Memory B cell (primary cell): ENCODE data around the gene KRTAP1-3.
"Not testable (repeated sequence)": the region's sequence is repeated elsewhere in the genome, so short reads cannot be mapped to it uniquely, and the experiment has no call there.

ENCODE experiments used
- ATAC-seq: fragments of 150-1000 bp; cut with Tn5 transposase; 2 replicates; pipeline ENCODE4 v1.10.0; 2021; ENCODE audit warnings: low read depth, mild to moderate bottlenecking, moderate library complexity
- DNase-seq, 2 donors: peaks; one replicate each; pipeline ENCODE4 v3.0.0; 2022; ENCODE audit warnings: low spot score in 2 of 2
- H3K27ac Mint-ChIP-seq: one replicate; pipeline ENCODE4 v1.8.0; 2022; ENCODE audit warnings: mild to moderate bottlenecking, moderate library complexity, mixed read lengths
- H3K27me3 Mint-ChIP-seq: one replicate; pipeline ENCODE4 v1.8.0; 2022; ENCODE audit warnings: mixed read lengths
- H3K36me3 Mint-ChIP-seq: one replicate; pipeline ENCODE4 v1.8.0; 2022; ENCODE audit warnings: mild to moderate bottlenecking, mixed read lengths
- H3K4me1 Mint-ChIP-seq: one replicate; pipeline ENCODE4 v1.8.0; 2022; ENCODE audit warnings: mixed read lengths
- H3K4me3 Mint-ChIP-seq: one replicate; pipeline ENCODE4 v1.8.0; 2022; ENCODE audit warnings: mild to moderate bottlenecking, moderate library complexity, mixed read lengths
- H3K9me3 Mint-ChIP-seq: one replicate; pipeline ENCODE4 v1.8.0; 2022; ENCODE audit warnings: mixed read lengths

The KRTAP1-3 gene

DNA sequence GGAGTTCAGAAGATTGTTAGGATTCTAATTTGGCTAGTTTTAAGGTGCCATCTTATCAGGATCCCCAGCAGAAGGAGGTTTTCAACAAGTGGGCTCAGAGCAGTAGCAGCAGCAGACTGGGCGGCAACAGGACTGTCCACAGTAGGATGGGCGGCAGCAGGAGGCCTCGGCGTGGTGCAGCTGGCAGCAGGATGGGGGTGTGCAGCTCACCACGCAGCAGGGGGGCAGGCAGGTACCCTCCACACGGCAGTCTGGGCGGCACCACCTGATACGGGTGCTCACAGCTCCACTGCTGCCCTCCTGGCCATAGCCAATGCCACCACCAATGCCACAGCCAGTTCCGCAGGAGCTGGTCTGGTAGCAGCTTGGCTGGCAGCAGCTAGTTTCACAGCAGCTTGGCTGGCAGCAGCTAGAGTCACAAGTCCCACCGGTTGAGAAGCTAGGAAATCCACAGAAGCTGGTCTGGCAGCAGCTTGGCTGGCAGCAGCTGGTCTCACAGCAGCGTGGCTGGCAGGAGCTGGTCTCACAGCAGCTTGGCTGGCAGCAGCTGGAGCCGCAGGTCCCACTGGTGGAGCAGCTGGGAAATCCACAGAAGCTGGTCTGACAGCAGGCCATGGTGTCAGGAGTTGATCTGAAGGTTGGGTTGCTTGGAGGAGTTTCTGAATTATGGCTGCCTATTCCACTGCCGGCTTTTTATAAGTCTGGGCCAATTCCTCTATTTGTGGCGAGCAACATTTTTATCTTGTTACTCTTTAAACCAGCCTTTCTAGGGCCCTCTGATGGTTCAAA is 6.3 kb upstream of the KRTAP1-3 start, which contains the start of gene KRTAP1-1:
KRTAP1-1 (minus strand) TSS at position 668 of the 789 bp plus-strand sequence; CDS start at position 615, 53 bp downstream.
- not testable (repeated sequence) for H3K4me3 Mint-ChIP-seq, H3K27me3 Mint-ChIP-seq, H3K4me1 Mint-ChIP-seq, H3K27ac Mint-ChIP-seq, ATAC-seq, H3K36me3 Mint-ChIP-seq, H3K9me3 Mint-ChIP-seq, DNase-seq

DNA sequence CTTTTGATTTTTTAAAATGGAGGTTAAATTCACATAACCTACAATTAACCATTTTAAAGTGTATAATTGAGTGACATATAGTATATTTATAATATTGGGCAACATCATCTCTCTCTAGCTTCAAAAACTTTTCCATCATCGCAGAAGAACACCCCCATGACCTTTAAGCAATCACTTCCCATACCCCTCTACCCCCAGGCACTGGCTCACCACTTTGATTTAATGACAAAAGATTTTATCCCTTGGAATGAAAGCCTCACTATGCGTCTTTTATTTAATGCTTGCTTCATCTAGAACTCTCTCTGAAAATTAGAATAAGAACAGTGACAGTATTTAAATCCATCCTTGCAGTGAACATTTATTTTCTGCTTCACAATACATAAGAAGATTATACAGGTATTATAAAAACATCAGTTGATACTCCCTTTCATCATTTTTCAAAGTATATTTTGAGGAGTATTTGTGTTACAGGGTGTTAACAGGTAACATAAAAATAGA is 3.2 kb upstream of the KRTAP1-3 start:
- Mint-ChIP-seq H3K27ac (no peak overlapping the region), H3K4me3 (no peak overlapping the region), H3K9me3 (peaks cover 3% of the 10 kb centered on the region), H3K4me1 (no peaks in the 10 kb centered on the region), H3K27me3 (peaks cover 5% of the 10 kb centered on the region), H3K36me3 (no peaks in the 10 kb centered on the region)
- no peak for DNase-seq
- no peak for ATAC-seq

GRCh38 chr17:41029633-41030245 is 4.9 kb downstream of the KRTAP1-3 start, which contains the start of gene KRTAP1-4:
KRTAP1-4 (minus strand) TSS chr17:41030195; CDS start chr17:41030078, 117 bp downstream.
- DNase-seq (no peak), ATAC-seq (no peak)
- Mint-ChIP-seq H3K4me1 (no peaks in the 10 kb centered on the region), H3K27me3 (peaks cover 8% of the 10 kb centered on the region), H3K27ac (no peak within 1 kb of the TSS), H3K36me3 (no peaks in the 10 kb centered on the region), H3K4me3 (no peak within 1 kb of the TSS), H3K9me3 (no peaks in the 10 kb centered on the region)

GRCh38 chr17:41026715-41027471 is 7.8 kb downstream of the KRTAP1-3 start, which contains the start of gene KRTAP1-5:
KRTAP1-5 (minus strand) TSS chr17:41027208; CDS start chr17:41027155, 53 bp downstream.
- Mint-ChIP-seq H3K9me3 (peaks cover 2% of the 10 kb centered on the region), H3K27me3 (peaks cover 13% of the 10 kb centered on the region)
- DNase-seq: no peak

GRCh38 chr17:41024697-41025096 is 10.0 kb downstream of the KRTAP1-3 start:
- no peaks in the 10 kb centered on the region for H3K4me1 Mint-ChIP-seq
- peaks cover 13% of the 10 kb centered on the region for H3K27me3 Mint-ChIP-seq
- peaks cover 6% of the 10 kb centered on the region for H3K9me3 Mint-ChIP-seq

More at GRCh38 chr17:41026715-41027471, 7.8 kb downstream of the KRTAP1-3 start, which contains the start of gene KRTAP1-5:
- no peaks in the 10 kb centered on the region for H3K36me3 Mint-ChIP-seq
- no peak within 1 kb of the TSS for H3K27ac Mint-ChIP-seq
- H3K4me1 Mint-ChIP-seq: no peaks in the 10 kb centered on the region
- no peak for ATAC-seq
- no peak within 1 kb of the TSS for H3K4me3 Mint-ChIP-seq

GRCh38 chr17:41020336-41020735 is 14.3 kb downstream of the KRTAP1-3 start:
- Mint-ChIP-seq H3K36me3 (no peaks in the 10 kb centered on the region), H3K4me1 (peaks cover 2% of the 10 kb centered on the region), H3K4me3 (no peak overlapping the region), H3K27me3 (peaks cover 11% of the 10 kb centered on the region), H3K9me3 (peaks cover 6% of the 10 kb centered on the region), H3K27ac (no peak overlapping the region)
- ATAC-seq (no peak), DNase-seq (no peak)

More at GRCh38 chr17:41024697-41025096, 10.0 kb downstream of the KRTAP1-3 start:
- Mint-ChIP-seq H3K36me3 (no peaks in the 10 kb centered on the region), H3K4me3 (no peak overlapping the region), H3K27ac (no peak overlapping the region)
- DNase-seq (no peak), ATAC-seq (no peak)

DNA sequence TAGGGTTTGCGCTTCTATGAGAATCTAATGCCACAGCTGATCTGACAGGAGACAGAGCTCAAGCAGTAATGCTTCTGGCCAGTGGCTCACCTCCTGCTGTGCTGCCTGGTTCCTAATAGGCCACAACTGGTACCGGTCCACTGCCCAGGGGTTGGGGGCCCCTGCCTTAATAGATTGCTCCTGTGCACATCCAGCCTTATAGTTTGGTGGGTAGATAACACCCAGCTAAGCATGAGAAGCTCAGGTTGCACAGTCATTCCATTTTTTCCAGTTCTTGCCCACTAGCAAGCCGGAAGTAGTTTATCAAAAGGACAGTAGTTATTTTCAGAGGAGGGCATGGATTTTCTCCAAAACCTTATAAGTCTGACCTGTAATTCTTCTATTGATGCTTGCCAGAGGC is 15.3 kb downstream of the KRTAP1-3 start:
- Mint-ChIP-seq H3K4me1 (peaks cover 2% of the 10 kb centered on the region), H3K36me3 (no peaks in the 10 kb centered on the region)
- no peak for DNase-seq

DNA sequence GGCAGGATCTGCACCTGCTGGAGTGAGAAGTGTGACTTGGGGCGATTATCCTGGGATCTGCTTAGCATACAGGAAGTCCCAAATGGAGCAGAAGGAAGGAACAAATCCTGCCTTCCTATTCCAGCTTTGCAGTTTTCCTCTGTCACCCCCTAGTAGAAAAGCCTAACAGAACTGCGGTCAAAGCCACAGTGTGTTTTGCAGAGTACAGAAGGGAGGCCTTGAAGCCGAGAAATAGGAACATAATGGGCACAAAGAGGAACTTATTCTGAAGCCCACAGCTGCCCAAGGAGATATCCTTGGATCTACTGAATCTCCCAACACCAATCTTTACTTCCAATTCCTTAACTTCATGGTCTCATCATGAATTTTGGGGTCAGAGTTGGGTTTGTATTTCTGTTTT is 16.1 kb downstream of the KRTAP1-3 start:
- H3K4me3 Mint-ChIP-seq: no peak overlapping the region
- DNase-seq: no peak
- peaks cover 6% of the 10 kb centered on the region for H3K9me3 Mint-ChIP-seq
- H3K4me1 Mint-ChIP-seq: peaks cover 2% of the 10 kb centered on the region
- no peak for ATAC-seq
- no peak overlapping the region for H3K27ac Mint-ChIP-seq
- H3K36me3 Mint-ChIP-seq: no peaks in the 10 kb centered on the region
- H3K27me3 Mint-ChIP-seq: peaks cover 10% of the 10 kb centered on the region

More for the DNA sequence above, 15.3 kb downstream of the KRTAP1-3 start:
- H3K27ac Mint-ChIP-seq: no peak overlapping the region
- no peak overlapping the region for H3K4me3 Mint-ChIP-seq
- ATAC-seq: no peak
- peaks cover 10% of the 10 kb centered on the region for H3K27me3 Mint-ChIP-seq
- peaks cover 6% of the 10 kb centered on the region for H3K9me3 Mint-ChIP-seq

DNA sequence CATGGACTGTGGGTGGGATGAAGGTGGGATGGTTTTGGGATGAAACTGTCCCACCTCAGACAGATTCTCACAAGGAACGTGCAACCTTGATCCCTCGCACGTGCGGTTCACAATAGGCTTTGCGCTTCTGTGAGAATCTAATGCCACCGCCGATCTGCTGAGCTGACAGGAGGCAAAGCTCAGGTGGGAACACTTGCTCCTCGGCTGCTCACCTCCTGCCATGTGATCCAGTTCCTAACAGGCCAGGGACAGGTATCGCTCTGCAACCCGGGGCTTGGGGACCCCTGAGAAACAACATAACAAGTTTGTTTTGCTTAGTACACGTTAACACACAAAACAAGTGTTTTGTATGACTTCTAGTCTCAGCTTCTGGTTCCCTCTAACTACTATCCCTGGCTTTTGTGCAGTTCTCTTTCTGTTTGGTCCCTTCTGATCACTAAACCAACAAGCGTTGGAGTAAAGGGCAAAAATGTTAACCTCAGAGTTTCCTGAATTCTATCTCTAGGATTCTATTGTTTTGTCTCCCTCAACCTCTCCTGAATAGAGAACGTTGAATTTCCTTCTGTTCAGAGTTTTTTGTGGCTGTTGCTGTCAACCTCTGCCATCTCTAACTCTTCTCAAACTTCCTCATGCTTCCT is 18.0 kb downstream of the KRTAP1-3 start:
- H3K36me3 Mint-ChIP-seq: no peaks in the 10 kb centered on the region
- no peak overlapping the region for H3K27ac Mint-ChIP-seq
- ATAC-seq (no peak), DNase-seq (no peak)
- peaks cover 10% of the 10 kb centered on the region for H3K27me3 Mint-ChIP-seq
- peaks cover 2% of the 10 kb centered on the region for H3K4me1 Mint-ChIP-seq
- H3K4me3 Mint-ChIP-seq: no peak overlapping the region
- peaks cover 4% of the 10 kb centered on the region for H3K9me3 Mint-ChIP-seq

DNA sequence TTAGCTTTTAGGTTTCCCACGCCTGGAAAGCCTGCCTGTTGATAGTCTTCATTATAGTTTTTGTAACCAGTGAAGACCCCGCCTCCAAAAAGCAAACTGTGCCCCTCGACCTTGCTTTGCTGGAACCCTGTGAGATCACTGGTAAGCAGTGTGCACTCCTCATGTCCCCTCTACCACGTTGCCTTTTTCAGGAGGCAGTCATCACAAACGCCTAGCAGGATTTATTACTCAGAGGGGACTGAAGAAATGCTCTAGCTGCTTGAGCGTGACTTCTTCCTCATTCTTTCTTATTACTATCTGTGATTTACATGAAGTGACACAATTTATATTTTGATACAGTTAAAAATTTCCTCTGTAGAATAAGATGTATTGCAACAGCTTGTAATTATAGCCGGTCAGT is 19.2 kb downstream of the KRTAP1-3 start:
- no peak for ATAC-seq
- Mint-ChIP-seq H3K4me1 (peaks cover 2% of the 10 kb centered on the region), H3K27ac (no peak overlapping the region), H3K36me3 (no peaks in the 10 kb centered on the region), H3K27me3 (peaks cover 12% of the 10 kb centered on the region), H3K4me3 (no peak overlapping the region), H3K9me3 (no peaks in the 10 kb centered on the region)
- DNase-seq: no peak

- Mint-ChIP-seq H3K27ac (no peak overlapping the region), H3K4me1 (peaks cover 2% of the 10 kb centered on the region), H3K4me3 (no peak overlapping the region), H3K36me3 (no peaks in the 10 kb centered on the region), H3K9me3 (no peaks in the 10 kb centered on the region), H3K27me3 (peaks cover 14% of the 10 kb centered on the region)
- DNase-seq (no peak), ATAC-seq (no peak)
These were observed 21.1 kb downstream of the KRTAP1-3 start for GRCh38 chr17:41013606-41014005.

- Mint-ChIP-seq H3K36me3 (no peaks in the 10 kb centered on the region), H3K4me1 (peaks cover 2% of the 10 kb centered on the region), H3K27me3 (peaks cover 14% of the 10 kb centered on the region), H3K9me3 (no peaks in the 10 kb centered on the region), H3K27ac (no peak overlapping the region), H3K4me3 (no peak overlapping the region)
- ATAC-seq (no peak), DNase-seq (no peak)
These were observed 21.5 kb downstream of the KRTAP1-3 start for GRCh38 chr17:41013181-41013580.

DNA sequence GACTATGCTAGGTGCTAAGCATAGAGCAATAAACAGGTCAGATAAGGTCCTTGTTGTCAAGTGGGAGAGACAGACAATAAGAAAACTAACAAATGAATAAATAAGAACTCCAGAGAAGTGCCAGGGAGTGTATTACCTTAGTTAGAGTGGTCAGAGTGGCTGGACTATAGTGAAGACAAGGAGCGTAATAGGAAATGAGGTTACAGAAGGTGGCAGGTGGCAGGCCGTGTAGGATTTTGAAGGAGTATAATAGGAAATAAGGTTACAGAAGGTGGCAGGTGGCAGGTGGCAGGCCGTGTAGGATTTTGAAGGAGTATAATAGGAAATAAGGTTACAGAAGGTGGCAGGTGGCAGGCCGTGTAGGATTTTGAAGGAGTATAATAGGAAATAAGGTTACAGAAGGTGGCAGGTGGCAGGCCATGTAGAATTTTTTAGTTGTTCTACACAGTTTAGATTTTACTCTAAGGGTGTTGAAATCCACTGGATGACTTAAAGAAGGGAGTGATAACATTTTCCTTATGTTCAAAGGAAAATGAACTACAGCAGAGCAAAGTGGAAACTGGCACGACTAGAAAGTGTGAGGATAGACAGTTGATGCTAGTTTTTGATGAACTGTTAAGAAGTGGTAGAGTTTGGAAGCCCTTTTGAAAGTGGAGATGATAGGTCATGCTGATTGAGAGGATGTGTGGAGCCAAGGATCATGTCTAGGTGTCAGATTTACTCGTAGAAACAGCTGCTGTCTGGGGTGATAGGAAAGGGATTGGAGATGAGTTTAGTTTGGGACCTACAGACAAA is 22.2 kb downstream of the KRTAP1-3 start:
- ATAC-seq: no peak

More for the DNA sequence above, 22.2 kb downstream of the KRTAP1-3 start:
- Mint-ChIP-seq H3K27me3 (peaks cover 12% of the 10 kb centered on the region), H3K4me1 (peaks cover 2% of the 10 kb centered on the region), H3K27ac (no peak overlapping the region), H3K9me3 (no peaks in the 10 kb centered on the region), H3K36me3 (no peaks in the 10 kb centered on the region), H3K4me3 (no peak overlapping the region)
- no peak for DNase-seq
